ENCODE results near the gene CMTM3. TPM values are rescaled to one million over a fixed set of nuclear protein-coding genes. Genes with fewer than 3 reads are reported as not detected.

The CMTM3 gene
- total and polyA plus RNA-seq, 2 experiments from 2014 or later: 16.4 to 16.6 TPM

- H3K4me1 Mint-ChIP-seq: peaks cover 18% of the 10 kb centered on the region; the same call in 2 of the 3 replicates
- no peaks in the 10 kb centered on the region; the same call in 2 of the 3 replicates for H3K9me3 Mint-ChIP-seq
- no peak for TF ChIP-seq STAT1 (IDR thresholded peaks at IDR 0.05; ENCODE audit: unreplicated experiment)
- no peak for TF ChIP-seq JUNB (IDR thresholded peaks at IDR 0.05; ENCODE audit: unreplicated experiment)
- peak; percentile 90 to 97 for TF ChIP-seq CTCF (conservative IDR thresholded peaks at IDR 0.05; ENCODE audit: low read depth in 2 of 2)
- H3K4me3 Mint-ChIP-seq: peak overlapping the region; percentile 66
- H4K20me1 ChIP-seq (replicated peaks; ENCODE audit: insufficient read depth): peaks cover 10% of the 10 kb centered on the region; the same call in 1 of the 2 replicates
- H3K4me3 ChIP-seq: 0 out of 2 replicates have a peak overlapping the region, but pooled peaks have one; percentile 26
- peak overlapping the region; percentile 56 for H3K4me2 ChIP-seq
- no peaks in the 10 kb centered on the region for H3K27me3 ChIP-seq (ENCODE audit: insufficient read depth)
- no peaks in the 10 kb centered on the region for H3K36me3 Mint-ChIP-seq (ENCODE audit: low read depth)
- H3K4me1 ChIP-seq (ENCODE audit: insufficient read depth): peaks cover 8% of the 10 kb centered on the region
- no peaks in the 10 kb centered on the region for H3K36me3 ChIP-seq (ENCODE audit: insufficient read depth)
- no peaks in the 10 kb centered on the region for H3F3A ChIP-seq (replicated peaks; ENCODE audit: low read depth)
- H2AFZ ChIP-seq: no peak overlapping the region
- H3K27ac Mint-ChIP-seq: peak overlapping the region; percentile 45; the same call in 1 of the 2 replicates
- H3K9me2 ChIP-seq (ENCODE audit: insufficient read depth): no peaks in the 10 kb centered on the region
- H3K79me2 ChIP-seq (replicated peaks; ENCODE audit: insufficient read depth): peaks cover 23% of the 10 kb centered on the region
- ATAC-seq (peak; percentile 96), DNase-seq (ENCODE audit: low spot score) (peak; percentile 96)
- no peaks in the 10 kb centered on the region for H3K27me3 Mint-ChIP-seq (ENCODE audit: insufficient read depth, low read depth, poor library complexity)
- no peak overlapping the region for H3K27ac ChIP-seq (ENCODE audit: low read depth)
These were observed 46.4 kb downstream of the CMTM3 start for GRCh38 chr16:66650707-66651473.

- Mint-ChIP-seq H3K36me3 (ENCODE audit: low read depth) (no peaks in the 10 kb centered on the region), H3K27me3 (ENCODE audit: insufficient read depth, low read depth, poor library complexity) (no peaks in the 10 kb centered on the region), H3K4me3 (peak overlapping the region; percentile 66), H3K27ac (no peak overlapping the region; the same call in 1 of the 2 replicates), H3K4me1 (peaks cover 18% of the 10 kb centered on the region; the same call in 2 of the 3 replicates), H3K9me3 (no peaks in the 10 kb centered on the region)
- H3K4me2 ChIP-seq: peak overlapping the region; percentile 56
- H3K9me2 ChIP-seq (ENCODE audit: insufficient read depth): no peaks in the 10 kb centered on the region
- H2AFZ ChIP-seq: no peak overlapping the region
- ATAC-seq (no peak), DNase-seq (ENCODE audit: low spot score) (no peak)
- peaks cover 8% of the 10 kb centered on the region for H3K4me1 ChIP-seq (ENCODE audit: insufficient read depth)
- no peaks in the 10 kb centered on the region for H3K36me3 ChIP-seq (ENCODE audit: insufficient read depth)
- no peaks in the 10 kb centered on the region for H3F3A ChIP-seq (replicated peaks; ENCODE audit: low read depth)
- no peaks in the 10 kb centered on the region for H3K27me3 ChIP-seq (ENCODE audit: insufficient read depth)
- H4K20me1 ChIP-seq (replicated peaks; ENCODE audit: insufficient read depth): peaks cover 10% of the 10 kb centered on the region; the same call in 1 of the 2 replicates
- 0 out of 2 replicates have a peak overlapping the region, but pooled peaks have one; percentile 26 for H3K4me3 ChIP-seq
- H3K27ac ChIP-seq (ENCODE audit: low read depth): no peak overlapping the region
- peaks cover 23% of the 10 kb centered on the region for H3K79me2 ChIP-seq (replicated peaks; ENCODE audit: insufficient read depth)
- TF ChIP-seq ZNF331 (CRISPR knock-in tag; IDR thresholded peaks at IDR 0.05; ENCODE audit: low read depth) (no peak), EZH2 (IDR thresholded peaks at IDR 0.05; ENCODE audit: low read depth, unreplicated experiment) (no peak), ZNF462 (CRISPR knock-in tag; IDR thresholded peaks at IDR 0.05) (no peak), STAT1 (IDR thresholded peaks at IDR 0.05; ENCODE audit: unreplicated experiment) (no peak)
These were observed 46.9 kb downstream of the CMTM3 start for GRCh38 chr16:66651474-66651765.

Measured in GM23338 (cell line).